Activated CD4-positive, alpha-beta memory T cell treated with anti-CD3 and anti-CD28 coated beads, Interleukin-2, amount 10 ng/mL, durations not matched to agents 7 days and 5 days (primary cell): ENCODE measurements around the gene S100A1. TPM values are rescaled to one million over a fixed set of nuclear protein-coding genes. Genes with fewer than 3 reads are reported as not detected.
"Not testable (repeated sequence)": the region's sequence is repeated elsewhere in the genome, so short reads cannot be mapped to it uniquely, and the experiment has no call there.

Experiments
- CTCF ChIA-PET: fragments of 350-600 bp; sonication (Branson Sonifier 250); formaldehyde crosslinking; loops from one replicate; lab custom pipeline; 2021; ENCODE audit warnings: antibody characterized with exemption, inconsistent platforms; lab: Charles Lee
- POLR2A ChIA-PET: fragments of 350-600 bp; sonication (Branson Sonifier 250); formaldehyde crosslinking; loops from one replicate; lab custom pipeline; 2021; ENCODE audit warnings: antibody characterized with exemption; lab: Charles Lee
- DNase-seq: peaks from one replicate; pipeline ENCODE4 v3.0.0-alpha.2; 2020
- H3K27ac Mint-ChIP-seq: one replicate; pipeline ENCODE4 v1.8.0; 2021; ENCODE audit warnings: mild to moderate bottlenecking, mixed read lengths
- H3K27me3 Mint-ChIP-seq: one replicate; pipeline ENCODE4 v1.8.0; 2021; ENCODE audit warnings: mixed read lengths
- H3K36me3 Mint-ChIP-seq: one replicate; pipeline ENCODE4 v1.8.0; 2021; ENCODE audit warnings: low read depth, mixed read lengths
- H3K4me1 Mint-ChIP-seq: one replicate; pipeline ENCODE4 v1.8.0; 2021; ENCODE audit warnings: mixed read lengths
- H3K4me3 Mint-ChIP-seq: one replicate; pipeline ENCODE4 v1.8.0; 2021; ENCODE audit warnings: mild to moderate bottlenecking, mixed read lengths
- H3K9me3 Mint-ChIP-seq: one replicate; pipeline ENCODE4 v1.8.0; 2021; ENCODE audit warnings: mixed read lengths
- total RNA-seq, 2 experiments: library from RNA; stranded (reverse); gene quantifications; one replicate each; pipeline ENCODE4 v1.2.3, GENCODE V29; 2021

Gene S100A1
- total RNA-seq, 2 experiments from 2014 or later = not detected

- Mint-ChIP-seq H3K27me3 (no peaks in the 10 kb centered on the region), H3K4me3 (no peak overlapping the region), H3K36me3 (peaks cover 78% of the 10 kb centered on the region), H3K27ac (no peak overlapping the region), H3K4me1 (peaks cover 38% of the 10 kb centered on the region), H3K9me3 (no peaks in the 10 kb centered on the region)
- no peak for DNase-seq
- ChIA-PET CTCF (no interaction called here), POLR2A (interaction anchor here (0.8 to 4.7 kb wide), 4 partner anchors 8 to 135 kb away, joined by 3 to 29 read pairs (median 6); partner anchors contain the start of genes CHTOP and SNAPIN)
Measured at GRCh38 chr1:153667439-153667838, 39.2 kb downstream of the S100A1 start.

DNA sequence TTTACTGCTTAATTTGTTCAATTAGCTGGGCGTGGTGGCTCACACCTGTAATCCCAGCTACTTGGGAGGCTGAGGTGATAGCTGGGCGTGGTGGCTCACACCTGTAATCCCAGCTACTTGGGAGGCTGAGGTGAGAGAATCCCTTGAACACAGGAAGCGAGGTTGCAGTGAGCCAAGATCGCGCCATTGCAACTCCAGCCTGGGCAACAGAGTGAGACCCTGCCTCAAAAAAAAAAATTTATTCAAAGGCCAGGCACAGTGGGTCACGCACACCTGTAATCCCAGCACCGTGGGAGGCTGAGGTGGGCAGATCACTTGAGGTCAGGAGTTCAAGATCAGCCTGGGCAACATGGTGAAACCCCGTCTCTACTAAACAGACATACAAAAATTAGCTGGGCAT, 40.4 kb downstream of the S100A1 start:
- H3K27ac Mint-ChIP-seq = not testable (repeated sequence)

GRCh38 chr1:153669606-153670005, 41.4 kb downstream of the S100A1 start:
- Mint-ChIP-seq H3K36me3 (peaks cover 57% of the 10 kb centered on the region), H3K27ac (no peak overlapping the region), H3K27me3 (no peaks in the 10 kb centered on the region), H3K4me3 (no peak overlapping the region), H3K4me1 (peaks cover 40% of the 10 kb centered on the region), H3K9me3 (no peaks in the 10 kb centered on the region)
- CTCF ChIA-PET = interaction anchor here (1.6 kb wide), 1 partner anchor 159 kb away, joined by 3 read pairs; no protein-coding TSS in a partner anchor
- POLR2A ChIA-PET = interaction anchor here (0.8 to 4.7 kb wide), 6 partner anchors 11 to 298 kb away, joined by 3 to 29 read pairs (median 6); partner anchors contain the start of genes CHTOP, CREB3L4 and SNAPIN
- no peak for DNase-seq

More for the DNA sequence above, 40.4 kb downstream of the S100A1 start:
- POLR2A ChIA-PET = interaction anchor here (0.8 to 4.7 kb wide), 4 partner anchors 24 to 298 kb away, joined by 3 to 29 read pairs (median 6); partner anchors contain the start of genes CHTOP and CREB3L4
- not testable (repeated sequence) for H3K9me3 Mint-ChIP-seq, DNase-seq, H3K27me3 Mint-ChIP-seq, H3K4me3 Mint-ChIP-seq
- CTCF ChIA-PET = interaction anchor here (0.6 to 1.6 kb wide), 2 partner anchors 158 to 315 kb away, joined by 3 read pairs; no protein-coding TSS in a partner anchor
- Mint-ChIP-seq H3K36me3 (peaks cover 66% of the 10 kb centered on the region), H3K4me1 (peaks cover 40% of the 10 kb centered on the region)

GRCh38 chr1:153670257-153670858, 42.1 kb downstream of the S100A1 start:
- DNase-seq = no peak
- Mint-ChIP-seq H3K4me1 (peaks cover 40% of the 10 kb centered on the region), H3K4me3 (no peak overlapping the region), H3K36me3 (peaks cover 50% of the 10 kb centered on the region), H3K27ac (no peak overlapping the region), H3K9me3 (no peaks in the 10 kb centered on the region), H3K27me3 (no peaks in the 10 kb centered on the region)
- CTCF ChIA-PET = no interaction called here
- POLR2A ChIA-PET = interaction anchor here (0.6 to 4.7 kb wide), 8 partner anchors 9 to 320 kb away, joined by 3 to 29 read pairs (median 4); partner anchors contain the start of genes CHTOP, CREB3L4, INTS3 and RPS27

DNA sequence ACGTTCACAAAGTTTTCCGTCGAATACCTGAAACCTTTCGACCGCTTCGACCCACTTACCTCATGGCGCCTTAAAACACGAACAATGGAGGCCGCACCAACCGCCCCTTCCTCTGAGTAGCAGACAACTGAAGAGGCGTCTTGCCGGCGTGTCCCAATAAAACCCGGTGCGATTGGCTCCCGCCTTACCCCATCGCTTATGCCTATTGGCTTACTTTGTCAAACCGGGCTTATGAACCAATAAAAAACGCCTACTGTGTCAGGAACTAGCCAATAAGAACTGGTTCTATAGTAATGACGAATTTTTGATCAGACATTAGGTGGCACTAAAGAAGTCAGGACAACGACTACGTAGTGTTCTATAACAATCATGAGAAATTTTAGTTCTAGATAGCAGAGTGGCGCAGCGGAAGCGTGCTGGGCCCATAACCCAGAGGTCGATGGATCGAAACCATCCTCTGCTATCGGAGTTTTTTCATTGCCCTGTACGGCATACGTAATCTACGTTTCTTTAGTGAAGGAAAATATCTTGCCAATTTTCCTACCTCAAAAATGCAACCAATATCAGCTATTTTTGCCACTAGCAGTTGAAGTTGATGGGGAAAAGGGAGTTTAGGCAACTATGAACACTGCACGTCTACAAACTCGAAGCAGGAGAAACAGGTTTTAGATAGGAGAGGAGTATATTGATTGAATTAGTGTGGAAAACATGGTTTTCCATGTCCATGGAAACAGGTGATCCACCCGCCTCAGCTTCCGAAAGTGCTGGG, 42.8 kb downstream of the S100A1 start, which contains the start of gene ILF2:
Gene ILF2, minus strand, starts transcription at position 135 of the 769 bp plus-strand sequence. Its CDS starts 71 bp downstream, at position 64.
- Mint-ChIP-seq H3K27ac (no peak within 1 kb of the TSS), H3K27me3 (no peaks in the 10 kb centered on the region), H3K4me3 (no peak within 1 kb of the TSS), H3K36me3 (peaks cover 43% of the 10 kb centered on the region), H3K4me1 (peaks cover 40% of the 10 kb centered on the region), H3K9me3 (no peaks in the 10 kb centered on the region)
- POLR2A ChIA-PET = interaction anchor here (0.8 to 3.6 kb wide), 12 partner anchors 10 to 320 kb away, joined by 3 to 16 read pairs (median 4); partner anchors contain the start of genes CHTOP, CREB3L4, INTS3 and RPS27
- peak; percentile 98 for DNase-seq
- CTCF ChIA-PET = interaction anchor here (0.7 to 2.0 kb wide), 6 partner anchors 9 to 160 kb away, joined by 3 to 11 read pairs (median 6); partner anchors contain the start of genes CHTOP, SLC27A3 and SNAPIN

DNA sequence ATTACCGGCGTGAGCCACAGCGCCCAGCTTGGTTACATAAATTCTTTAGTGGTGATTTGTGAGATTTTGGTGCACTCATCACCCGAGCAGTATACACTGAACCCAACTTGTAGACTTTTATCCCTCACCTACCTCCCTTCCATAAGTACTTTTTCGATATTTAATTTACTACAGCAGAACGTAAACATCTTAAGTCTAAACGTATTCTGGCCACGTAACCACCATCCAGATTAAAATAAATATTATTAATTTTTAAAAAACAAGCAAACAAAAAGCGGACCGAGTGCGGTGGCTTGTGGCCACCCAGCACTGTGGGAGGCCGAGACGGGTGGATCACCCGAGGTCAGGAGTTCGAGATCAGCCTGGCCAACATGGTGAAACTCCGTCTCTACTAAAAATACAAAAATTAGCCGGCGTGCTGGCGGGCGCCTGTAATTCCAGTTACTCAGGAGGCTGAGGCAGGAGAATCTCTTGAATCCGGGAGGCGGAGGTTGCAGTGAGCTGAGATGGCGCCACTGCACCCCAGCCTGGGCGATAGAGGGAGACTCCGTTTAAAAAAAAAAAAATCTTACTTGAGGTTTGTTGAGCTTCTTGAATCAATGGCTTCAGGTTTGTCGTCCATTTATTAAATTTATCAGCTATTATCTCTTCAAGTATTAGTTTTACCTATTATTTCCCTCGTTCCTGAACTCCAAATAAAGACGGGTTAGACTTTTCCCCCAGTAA, 43.6 kb downstream of the S100A1 start:
- ChIA-PET POLR2A (interaction anchor here (0.8 to 3.6 kb wide), 13 partner anchors 11 to 319 kb away, joined by 3 to 16 read pairs (median 5); partner anchors contain the start of genes CHTOP, CREB3L4, INTS3 and JTB), CTCF (interaction anchor here (0.6 to 2.0 kb wide), 17 partner anchors 8 to 320 kb away, joined by 3 to 11 read pairs (median 3); partner anchors contain the start of genes CHTOP and SLC27A3)
- H3K9me3 Mint-ChIP-seq, H3K27ac Mint-ChIP-seq, H3K27me3 Mint-ChIP-seq, H3K4me3 Mint-ChIP-seq: not testable (repeated sequence)
- peak; percentile 67 for DNase-seq
- Mint-ChIP-seq H3K4me1 (peaks cover 40% of the 10 kb centered on the region), H3K36me3 (peaks cover 36% of the 10 kb centered on the region)

DNA sequence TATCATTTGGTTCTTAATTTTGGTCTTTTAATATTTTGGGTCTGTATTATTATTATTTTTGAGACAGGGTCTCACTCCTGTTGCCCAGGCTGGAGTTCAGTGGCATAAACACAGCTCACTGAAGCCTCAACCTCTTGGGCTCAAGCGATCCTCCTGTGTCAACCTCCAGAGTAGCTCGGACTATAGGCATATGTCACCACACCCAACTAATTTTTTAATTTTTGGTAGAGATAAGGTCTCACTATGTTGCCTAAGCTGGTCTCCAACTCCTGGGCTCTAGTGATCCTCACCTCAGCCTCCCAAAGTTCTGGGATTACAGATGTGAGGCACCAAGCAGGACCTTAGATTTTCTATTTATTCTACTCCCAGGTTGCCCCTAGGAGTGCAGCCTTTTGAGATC, 45.3 kb downstream of the S100A1 start:
- H3K4me1 Mint-ChIP-seq = peaks cover 36% of the 10 kb centered on the region
- no peak for DNase-seq
- peak overlapping the region; percentile 2 for H3K4me3 Mint-ChIP-seq
- H3K27ac Mint-ChIP-seq = no peak overlapping the region
- POLR2A ChIA-PET = interaction anchor here (0.6 to 3.6 kb wide), 2 partner anchors 40 to 55 kb away, joined by 3 to 13 read pairs; partner anchors contain the start of genes CHTOP and INTS3
- CTCF ChIA-PET = interaction anchor here (1.6 kb wide), 1 partner anchor 313 kb away, joined by 4 read pairs; the partner anchor contains the start of gene RAB13
- peaks cover 18% of the 10 kb centered on the region for H3K36me3 Mint-ChIP-seq
- H3K27me3 Mint-ChIP-seq = peaks cover 19% of the 10 kb centered on the region
- no peaks in the 10 kb centered on the region for H3K9me3 Mint-ChIP-seq

DNA sequence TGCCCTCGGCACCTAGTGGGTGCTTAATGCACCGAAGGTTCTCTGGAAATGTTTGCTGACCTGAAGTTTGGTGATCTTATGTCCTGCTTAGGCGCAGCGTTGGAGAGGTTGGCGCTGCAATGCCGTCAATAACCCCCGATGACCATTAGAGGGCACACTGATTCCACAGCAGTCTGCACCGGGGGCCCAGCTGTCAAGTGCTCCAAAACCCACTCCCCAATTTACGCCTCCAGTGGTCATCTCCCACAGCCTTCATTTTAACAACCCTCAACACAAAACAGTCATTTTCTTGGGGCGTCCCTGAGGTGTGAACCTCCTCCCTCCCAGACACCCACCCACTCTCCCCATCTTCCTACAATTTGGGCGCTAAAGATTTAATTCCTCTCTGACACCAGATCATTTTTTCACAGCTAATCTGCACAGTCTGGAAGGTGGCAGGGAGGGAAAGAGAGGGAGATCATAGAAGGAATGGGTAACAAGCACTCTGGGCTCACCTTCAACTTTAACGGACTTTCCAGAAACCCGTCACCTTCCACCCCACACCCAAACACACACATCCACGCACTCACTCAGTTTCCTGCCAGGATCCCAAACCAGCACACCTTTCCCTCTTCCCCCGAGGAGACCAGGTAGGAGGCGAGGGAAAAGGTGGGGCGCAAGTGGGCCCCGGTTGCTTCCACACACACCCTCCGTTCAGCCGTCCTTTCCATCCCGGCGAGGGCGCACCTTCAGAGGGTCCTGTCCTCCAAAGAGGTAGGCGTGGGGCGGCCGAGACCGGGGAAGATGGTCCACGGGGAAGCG, 49.7 kb downstream of the S100A1 start:
- POLR2A ChIA-PET = interaction anchor here (1.3 kb wide), 1 partner anchor 309 kb away, joined by 3 read pairs; no protein-coding TSS in a partner anchor

GRCh38 chr1:153678519-153679336, 50.5 kb downstream of the S100A1 start, which contains the start of gene NPR1:
Gene NPR1 (plus strand): TSS chr1:153678688. CDS start chr1:153679109, 421 bp downstream.
- H3K36me3 Mint-ChIP-seq = no peaks in the 10 kb centered on the region
- ChIA-PET POLR2A (no interaction called here), CTCF (interaction anchor here (0.6 to 1.8 kb wide), 3 partner anchors 70 to 308 kb away, joined by 3 to 5 read pairs (median 4); no protein-coding TSS in a partner anchor)
- peaks cover 59% of the 10 kb centered on the region for H3K27me3 Mint-ChIP-seq
- H3K4me3 Mint-ChIP-seq = peak within 1 kb of the TSS; percentile 69
- no peaks in the 10 kb centered on the region for H3K9me3 Mint-ChIP-seq
- H3K4me1 Mint-ChIP-seq = peaks cover 22% of the 10 kb centered on the region
- no peak within 1 kb of the TSS for H3K27ac Mint-ChIP-seq
- peak; percentile 29 for DNase-seq

More for the DNA sequence above, 49.7 kb downstream of the S100A1 start:
- Mint-ChIP-seq H3K9me3 (no peaks in the 10 kb centered on the region), H3K4me3 (peak overlapping the region; percentile 69), H3K27me3 (peaks cover 55% of the 10 kb centered on the region), H3K4me1 (peaks cover 26% of the 10 kb centered on the region), H3K36me3 (no peaks in the 10 kb centered on the region), H3K27ac (no peak overlapping the region)
- CTCF ChIA-PET = interaction anchor here (0.6 to 1.8 kb wide), 8 partner anchors 41 to 438 kb away, joined by 3 to 5 read pairs (median 3); no protein-coding TSS in a partner anchor
- DNase-seq = peak; percentile 58

DNA sequence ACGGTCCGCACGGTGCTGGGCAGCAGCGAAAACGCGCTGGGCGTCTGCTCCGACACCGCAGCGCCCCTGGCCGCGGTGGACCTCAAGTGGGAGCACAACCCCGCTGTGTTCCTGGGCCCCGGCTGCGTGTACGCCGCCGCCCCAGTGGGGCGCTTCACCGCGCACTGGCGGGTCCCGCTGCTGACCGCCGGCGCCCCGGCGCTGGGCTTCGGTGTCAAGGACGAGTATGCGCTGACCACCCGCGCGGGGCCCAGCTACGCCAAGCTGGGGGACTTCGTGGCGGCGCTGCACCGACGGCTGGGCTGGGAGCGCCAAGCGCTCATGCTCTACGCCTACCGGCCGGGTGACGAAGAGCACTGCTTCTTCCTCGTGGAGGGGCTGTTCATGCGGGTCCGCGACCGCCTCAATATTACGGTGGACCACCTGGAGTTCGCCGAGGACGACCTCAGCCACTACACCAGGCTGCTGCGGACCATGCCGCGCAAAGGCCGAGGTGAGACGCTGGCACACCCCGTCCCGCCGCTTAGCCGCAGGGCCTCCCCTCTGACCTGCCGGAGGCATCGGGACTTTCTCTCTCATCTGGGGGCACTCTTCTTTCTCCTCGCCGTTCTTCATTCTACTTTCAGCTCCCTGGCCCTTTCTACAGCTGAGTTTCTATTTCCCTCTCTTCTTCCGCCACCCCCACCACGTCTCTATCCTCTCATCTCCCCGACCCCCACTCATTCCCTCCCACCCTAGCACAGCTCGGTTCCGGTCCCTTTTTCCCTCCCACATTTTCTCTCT, 51.3 kb downstream of the S100A1 start:
- Mint-ChIP-seq H3K27me3 (peaks cover 63% of the 10 kb centered on the region), H3K36me3 (no peaks in the 10 kb centered on the region)
- POLR2A ChIA-PET = interaction anchor here (1.3 kb wide), 1 partner anchor 307 kb away, joined by 5 read pairs; the partner anchor contains the start of gene RAB13

More for the DNA sequence above, 51.3 kb downstream of the S100A1 start:
- CTCF ChIA-PET = interaction anchor here (0.5 to 1.0 kb wide), 2 partner anchors 8 to 19 kb away, joined by 4 to 5 read pairs; no protein-coding TSS in a partner anchor
- H3K9me3 Mint-ChIP-seq = no peaks in the 10 kb centered on the region
- no peak for DNase-seq
- peak overlapping the region; percentile 52 for H3K4me3 Mint-ChIP-seq
- peaks cover 22% of the 10 kb centered on the region for H3K4me1 Mint-ChIP-seq
- no peak overlapping the region for H3K27ac Mint-ChIP-seq
